ENCODE data around the gene CREB3L4. TPM values are rescaled to one million over a fixed set of nuclear protein-coding genes. Genes with fewer than 3 reads are reported as not detected.

The CREB3L4 gene
- total and polyA plus RNA-seq, 2 of the 13 experiments (the other 11 are each of a cell fraction or from before 2014, with no cell fraction given) = 9.9 to 18.7 TPM

DNA sequence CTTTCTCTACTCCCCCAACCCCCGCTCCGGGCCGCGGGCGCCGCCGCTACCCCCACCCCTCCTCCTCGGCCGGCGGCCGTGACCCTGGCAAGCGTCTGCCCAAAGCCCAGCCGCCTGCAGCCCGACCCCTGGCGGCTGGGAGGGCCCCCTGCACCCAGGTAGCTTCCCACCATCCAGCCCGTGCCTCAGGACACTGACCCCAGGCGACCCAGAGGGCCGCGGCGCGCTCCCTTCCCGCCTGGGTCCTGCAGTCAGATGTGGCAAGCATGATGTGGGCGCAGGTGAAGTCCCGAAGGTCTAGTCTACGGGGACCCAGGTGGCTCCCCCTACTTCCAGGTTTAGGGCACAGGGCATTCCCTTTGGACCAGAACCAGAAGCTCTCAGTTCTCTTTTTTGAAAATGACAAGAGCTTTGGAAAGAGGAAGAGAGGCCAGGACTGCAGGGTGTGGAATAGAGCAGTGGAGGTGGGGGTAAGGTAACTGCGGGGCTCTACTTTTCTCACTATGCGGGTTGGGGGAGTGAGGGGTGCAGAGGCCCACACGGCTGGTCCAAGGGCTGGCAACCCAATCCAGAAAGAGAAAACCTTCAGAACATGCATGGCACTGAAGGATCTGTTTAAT, 21.0 kb upstream of the CREB3L4 start, which contains the start of gene DENND4B (continued):
- no peak for TF ChIP-seq ARID3A (IDR thresholded peaks at IDR 0.05; ENCODE audit: low read depth, low read length)
- TF ChIP-seq ZNF10 (CRISPR knock-in tag; IDR thresholded peaks at IDR 0.05; ENCODE audit: borderline replicate concordance, low read depth) = no peak
- TF ChIP-seq ZBED4 (CRISPR knock-in tag; IDR thresholded peaks at IDR 0.05; ENCODE audit: borderline replicate concordance) = peak; percentile 57; the same call in 1 of the 2 replicates
- TF ChIP-seq, protein P1, sequence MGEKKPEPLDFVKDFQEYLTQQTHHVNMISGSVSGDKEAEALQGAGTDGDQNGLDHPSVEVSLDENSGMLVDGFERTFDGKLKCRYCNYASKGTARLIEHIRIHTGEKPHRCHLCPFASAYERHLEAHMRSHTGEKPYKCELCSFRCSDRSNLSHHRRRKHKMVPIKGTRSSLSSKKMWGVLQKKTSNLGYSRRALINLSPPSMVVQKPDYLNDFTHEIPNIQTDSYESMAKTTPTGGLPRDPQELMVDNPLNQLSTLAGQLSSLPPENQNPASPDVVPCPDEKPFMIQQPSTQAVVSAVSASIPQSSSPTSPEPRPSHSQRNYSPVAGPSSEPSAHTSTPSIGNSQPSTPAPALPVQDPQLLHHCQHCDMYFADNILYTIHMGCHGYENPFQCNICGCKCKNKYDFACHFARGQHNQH (CRISPR knock-in tag; IDR thresholded peaks at IDR 0.05) = peak; percentile 69; the same call in 1 of the 2 replicates
- 0 out of 2 replicates have a peak, but pooled peaks have one; percentile 41 for TF ChIP-seq HNRNPL (IDR thresholded peaks at IDR 0.05; ENCODE audit: low read depth, low read length)
- peak; percentile 23; the same call in 1 of the 2 replicates for TF ChIP-seq SMC3 (IDR thresholded peaks at IDR 0.05; ENCODE audit: low read length)
- no peak for TF ChIP-seq TBX3 (IDR thresholded peaks at IDR 0.05; ENCODE audit: borderline replicate concordance)
- peak; percentile 66; the same call in 1 of the 2 replicates for TF ChIP-seq ZNF816 (CRISPR knock-in tag; IDR thresholded peaks at IDR 0.05; ENCODE audit: borderline replicate concordance)
- peak in 1 of 2 experiments; percentile 67; a peak in 1 of 4 replicates for TF ChIP-seq KLF16 (CRISPR knock-in tag; IDR thresholded peaks at IDR 0.05)
- TF ChIP-seq IRF1 (CRISPR knock-in tag; IDR thresholded peaks at IDR 0.05; ENCODE audit: low read depth) = no peak
- peak; percentile 77; the same call in 1 of the 2 replicates for TF ChIP-seq ZNF607 (CRISPR knock-in tag; IDR thresholded peaks at IDR 0.05; ENCODE audit: borderline replicate concordance)
- no peak for TF ChIP-seq GTF3A (CRISPR knock-in tag; conservative IDR thresholded peaks at IDR 0.05)
- TF ChIP-seq ZNF747 (CRISPR knock-in tag; IDR thresholded peaks at IDR 0.05; ENCODE audit: borderline replicate concordance) = peak; percentile 68; the same call in 1 of the 2 replicates
- no peak for TF ChIP-seq ISX (CRISPR knock-in tag; conservative IDR thresholded peaks at IDR 0.05)
- 0 out of 2 replicates have a peak, but pooled peaks have one; percentile 42 for TF ChIP-seq ZKSCAN8 (CRISPR knock-in tag; IDR thresholded peaks at IDR 0.05; ENCODE audit: borderline replicate concordance)
- 0 out of 2 replicates have a peak, but pooled peaks have one; percentile 20 for TF ChIP-seq ZNF441 (CRISPR knock-in tag; IDR thresholded peaks at IDR 0.05; ENCODE audit: borderline replicate concordance)
- 0 out of 2 replicates have a peak, but pooled peaks have one; percentile 26 for TF ChIP-seq YEATS2 (CRISPR knock-in tag; IDR thresholded peaks at IDR 0.05; ENCODE audit: borderline replicate concordance)
- TF ChIP-seq RXRB (CRISPR knock-in tag; IDR thresholded peaks at IDR 0.05; ENCODE audit: borderline replicate concordance) = peak; percentile 98
- TF ChIP-seq GMEB1 (CRISPR knock-in tag; IDR thresholded peaks at IDR 0.05; ENCODE audit: borderline replicate concordance) = peak; percentile 65; the same call in 1 of the 2 replicates

All from HepG2 (cell line).